ENCODE results near the gene NARF.
A peak's percentile ranks its signal among the peaks of the same experiment; 100 is the strongest.
"Not testable (repeated sequence)": the region's sequence is repeated elsewhere in the genome, so short reads cannot be mapped to it uniquely, and the experiment has no call there.

The NARF gene

DNA sequence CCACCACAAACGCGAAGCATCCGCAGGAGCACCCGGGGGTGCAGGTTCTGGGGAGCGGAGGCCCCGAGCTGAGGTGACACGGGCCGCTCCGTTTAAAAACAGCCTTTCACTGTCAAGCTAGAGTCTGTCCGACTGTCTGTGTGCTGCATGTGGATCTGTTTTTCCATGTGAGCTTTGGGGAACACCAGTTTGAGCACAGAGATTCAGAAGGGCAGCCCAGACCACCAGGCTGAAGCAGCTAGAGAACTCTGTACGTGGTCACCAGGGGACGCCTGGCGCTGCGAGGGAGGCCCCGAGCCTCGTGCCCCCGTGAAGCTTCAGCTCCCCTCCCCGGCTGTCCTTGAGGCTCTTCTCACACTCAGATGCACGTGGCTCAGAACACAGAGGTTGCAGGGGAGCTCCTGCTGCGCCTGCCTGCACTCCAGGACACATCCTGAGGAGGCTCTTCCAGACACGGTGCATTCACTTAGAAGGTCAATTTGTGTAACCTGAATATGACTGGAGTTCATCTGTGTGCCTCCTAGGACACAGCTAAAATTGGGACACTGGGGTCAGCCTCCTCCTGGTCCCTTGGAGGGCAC lies 45.3 kb downstream of the NARF start:
- DNase-seq = no peak

DNA sequence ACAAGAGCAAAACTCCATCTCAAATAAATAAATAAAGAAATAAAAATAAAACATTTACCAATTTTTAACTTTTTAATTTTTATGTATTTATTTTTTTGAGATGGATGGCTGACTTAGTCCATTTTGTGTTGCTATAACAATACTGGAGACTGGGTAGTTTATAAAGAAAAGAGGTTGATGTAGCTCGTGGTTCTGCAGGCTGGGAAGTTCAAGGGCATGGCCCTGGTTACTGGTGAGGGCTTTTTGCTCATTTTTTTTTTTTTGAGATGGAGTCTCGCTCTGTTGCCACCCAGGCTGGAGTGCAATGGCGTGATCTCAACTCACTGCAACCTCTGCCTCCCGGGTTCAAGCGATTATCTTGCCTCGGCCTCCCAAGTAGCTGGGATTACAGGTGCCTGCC lies 46.8 kb downstream of the NARF start:
- no peak for DNase-seq

DNA sequence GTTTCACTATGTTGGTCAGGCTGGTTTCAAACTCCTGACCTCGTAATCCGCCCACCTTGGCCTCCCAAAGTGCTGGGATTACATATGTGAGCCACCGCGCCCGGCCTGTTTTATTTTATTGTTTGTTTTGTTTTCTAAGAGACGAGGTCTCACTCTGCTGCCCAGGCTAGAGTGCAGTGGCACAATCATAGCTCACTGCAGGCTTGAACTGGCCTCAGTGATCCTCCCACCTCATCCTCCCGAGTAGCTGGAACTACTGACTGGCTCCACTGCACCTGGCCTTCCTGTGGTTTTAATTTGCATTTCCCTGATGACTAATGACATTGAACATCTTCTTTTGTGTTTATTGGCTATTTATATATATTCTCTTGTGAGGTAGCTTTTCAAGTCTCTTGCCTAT lies 47.9 kb downstream of the NARF start:
- DNase-seq = not testable (repeated sequence)

DNA sequence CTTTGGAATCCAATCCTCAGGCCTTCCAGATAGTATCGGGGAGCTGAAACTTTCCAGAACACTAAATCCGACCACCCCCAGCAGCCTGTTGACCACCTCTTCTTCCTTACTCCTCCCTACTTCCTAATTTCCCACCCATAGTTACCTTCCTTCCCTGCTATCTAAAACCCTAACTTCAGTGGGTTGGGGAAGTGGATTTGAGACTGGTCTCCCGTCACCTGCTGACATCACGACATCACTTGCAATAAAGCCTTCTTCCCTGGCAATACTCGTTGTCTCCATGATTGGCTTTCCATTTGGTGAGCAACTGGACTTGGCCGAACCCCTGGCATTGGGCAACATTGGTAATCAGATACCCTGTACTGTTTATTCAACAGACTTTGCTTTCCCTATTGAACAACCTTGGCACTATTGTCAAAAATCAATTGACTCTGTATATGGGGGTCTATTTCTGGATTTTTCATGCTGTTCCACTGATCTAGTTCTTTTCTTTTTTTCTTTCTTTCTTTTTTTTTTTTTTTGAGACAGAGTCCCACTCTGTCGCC lies 49.2 kb downstream of the NARF start:
- DNase-seq = no peak

DNA sequence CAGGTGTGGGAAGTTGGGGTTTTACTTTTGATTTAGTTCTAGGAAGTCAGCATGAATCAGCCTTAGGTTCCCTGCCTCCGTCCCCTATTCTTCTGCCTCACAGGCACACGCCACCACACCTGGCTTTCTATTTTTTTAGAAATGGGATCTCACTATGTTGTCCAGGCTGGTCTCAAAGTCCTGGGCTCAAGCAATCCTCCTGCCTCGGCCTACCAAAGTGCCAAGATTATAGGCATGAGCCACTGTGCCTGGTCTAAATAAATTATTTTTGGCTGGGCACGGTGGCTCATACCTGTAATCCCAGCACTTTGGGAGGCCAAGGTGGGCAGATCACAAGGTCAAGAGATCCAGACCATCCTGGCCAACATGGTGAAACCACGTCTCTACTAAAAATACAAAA lies 53.1 kb downstream of the NARF start:
- DNase-seq = not testable (repeated sequence)

DNA sequence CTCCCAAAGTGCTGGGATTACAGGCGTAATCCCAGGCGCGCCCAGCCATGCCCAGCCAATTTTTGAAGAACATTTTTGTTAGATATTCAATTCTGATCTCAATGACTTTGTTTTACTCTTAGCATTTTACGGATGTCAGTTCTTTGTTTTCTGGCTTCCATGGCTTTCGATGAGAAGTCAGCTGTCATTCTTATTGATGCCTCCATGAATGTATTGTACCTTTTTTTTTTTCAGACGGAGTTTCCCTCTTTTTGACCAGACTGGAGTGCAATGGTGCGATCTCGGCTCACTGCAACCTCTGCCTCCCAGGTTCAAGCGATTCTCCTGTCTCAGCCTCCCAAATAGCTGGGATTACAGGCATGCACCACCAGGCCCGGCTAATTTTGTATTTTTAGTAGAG lies 55.3 kb downstream of the NARF start:
- not testable (repeated sequence) for DNase-seq

DNA sequence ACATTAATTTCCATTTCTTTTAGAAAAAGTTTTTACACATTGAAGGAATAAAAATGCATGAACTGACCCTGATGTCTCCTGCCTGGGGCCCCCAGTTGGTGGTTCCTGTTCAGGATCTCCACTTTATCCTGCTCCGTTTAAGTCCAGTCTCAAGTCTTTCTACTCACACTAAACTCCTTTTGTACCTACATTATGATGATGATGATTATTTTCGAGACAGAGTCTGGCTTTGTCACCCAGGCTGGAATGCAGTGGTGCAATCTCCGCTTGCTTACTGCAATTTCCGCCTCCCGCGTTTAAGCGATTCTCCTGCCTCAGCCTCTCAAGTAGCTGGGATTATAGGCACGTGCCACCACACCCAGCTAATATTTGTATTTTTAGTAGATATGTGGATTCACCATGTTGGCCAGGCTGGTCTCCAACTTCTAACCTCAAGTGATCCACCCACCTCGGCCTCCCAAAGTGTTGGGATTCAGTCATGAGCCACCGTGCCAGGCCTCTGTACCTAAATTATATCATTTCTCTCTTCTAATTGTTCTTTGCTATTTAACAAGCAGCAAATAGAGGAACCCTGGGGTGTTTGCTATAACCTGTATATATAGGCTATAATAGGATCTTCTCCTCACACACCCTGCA lies 58.8 kb downstream of the NARF start:
- DNase-seq = no peak

DNA sequence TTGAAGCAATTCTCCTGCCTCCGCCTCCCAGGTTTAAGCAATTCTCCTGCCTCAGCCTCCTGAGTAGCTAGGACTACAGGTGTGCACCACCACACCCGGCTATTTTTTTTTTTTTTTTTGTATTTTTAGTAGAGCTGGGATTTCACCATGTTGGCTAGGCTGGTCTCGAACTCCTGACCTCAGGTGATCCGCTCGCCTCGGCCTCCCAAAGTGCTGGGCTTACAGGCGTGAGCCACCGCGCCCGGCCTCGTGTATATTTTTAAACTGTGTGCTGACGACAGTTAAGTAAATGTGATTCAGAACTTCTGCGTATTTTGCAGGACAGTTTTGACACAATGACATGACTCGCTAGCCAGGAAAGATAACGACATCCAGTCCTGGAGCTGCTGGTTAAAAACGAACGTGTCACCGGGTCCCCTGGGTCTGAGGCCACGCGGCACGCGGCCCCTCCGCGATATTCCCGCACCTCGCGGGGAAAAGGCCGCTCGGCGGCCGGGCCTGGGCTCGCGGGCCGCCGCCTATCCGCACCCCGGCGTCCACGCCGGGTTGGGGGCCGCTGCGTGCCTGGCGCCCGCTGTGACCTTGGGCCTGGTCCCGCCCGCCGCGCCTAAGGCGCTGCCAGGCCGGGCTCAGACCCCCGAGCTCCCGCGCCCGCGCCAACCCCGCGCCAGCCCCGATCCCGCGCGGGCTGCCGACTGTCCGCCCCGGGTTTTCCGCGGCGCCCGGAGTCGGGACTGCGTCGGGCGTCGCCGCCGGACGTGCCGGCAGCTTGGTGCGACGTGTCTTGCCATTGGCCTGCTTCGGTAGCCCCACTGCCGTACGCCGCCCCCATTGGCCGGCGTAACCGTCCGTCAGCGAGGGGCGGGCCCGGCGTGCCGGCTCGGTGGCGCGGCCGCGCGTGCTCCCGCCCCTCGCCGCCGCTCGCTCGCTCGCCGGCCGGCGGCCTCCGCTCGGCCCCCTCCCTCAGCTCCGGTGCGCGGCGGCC lies 60.6 kb downstream of the NARF start, which contains the start of gene FOXK2:
Gene FOXK2 (plus strand): TSS at position 907 of the 985 bp plus-strand sequence. CDS start 157 bp downstream, outside the sequence.
- DNase-seq = peak; percentile 82

DNA sequence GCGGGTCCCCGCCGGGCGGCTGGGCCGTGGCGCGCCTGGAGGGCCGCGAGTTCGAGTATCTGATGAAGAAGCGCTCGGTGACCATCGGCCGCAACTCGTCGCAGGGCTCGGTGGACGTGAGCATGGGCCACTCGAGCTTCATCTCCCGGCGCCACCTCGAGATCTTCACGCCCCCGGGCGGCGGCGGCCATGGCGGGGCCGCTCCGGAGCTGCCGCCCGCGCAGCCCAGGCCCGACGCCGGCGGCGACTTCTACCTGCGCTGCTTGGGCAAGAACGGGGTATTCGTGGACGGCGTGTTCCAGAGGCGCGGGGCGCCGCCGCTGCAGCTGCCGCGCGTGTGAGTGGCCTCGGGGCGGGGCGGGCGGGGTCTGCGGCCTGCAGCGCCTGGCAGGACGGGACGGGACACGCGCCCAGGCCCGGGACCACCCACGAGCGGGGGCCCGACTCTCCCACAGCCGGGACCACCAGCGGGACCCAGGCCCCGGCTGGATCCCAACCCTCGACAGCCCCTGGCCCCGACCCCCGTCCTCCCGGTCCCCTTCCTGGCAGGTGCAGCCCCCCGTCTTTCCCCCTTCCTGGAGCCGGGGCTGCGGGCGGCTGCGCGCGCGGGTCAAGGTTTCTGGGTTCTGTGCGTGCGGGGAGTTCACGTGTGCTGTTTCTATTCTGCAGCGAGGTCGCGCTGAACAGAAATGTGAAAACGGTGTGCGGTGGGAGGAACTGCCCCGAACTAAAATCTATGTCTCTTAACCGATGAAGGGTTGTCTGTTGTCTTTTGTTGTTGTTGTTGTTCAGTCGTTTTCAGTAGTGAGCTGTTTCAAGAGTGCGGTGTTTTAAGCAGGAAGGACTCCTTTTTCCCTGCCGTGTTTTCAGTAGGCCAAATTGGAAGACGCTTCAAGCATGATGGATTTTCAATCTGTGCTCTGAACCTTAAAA lies 61.7 kb downstream of the NARF start:
- no peak for DNase-seq

DNA sequence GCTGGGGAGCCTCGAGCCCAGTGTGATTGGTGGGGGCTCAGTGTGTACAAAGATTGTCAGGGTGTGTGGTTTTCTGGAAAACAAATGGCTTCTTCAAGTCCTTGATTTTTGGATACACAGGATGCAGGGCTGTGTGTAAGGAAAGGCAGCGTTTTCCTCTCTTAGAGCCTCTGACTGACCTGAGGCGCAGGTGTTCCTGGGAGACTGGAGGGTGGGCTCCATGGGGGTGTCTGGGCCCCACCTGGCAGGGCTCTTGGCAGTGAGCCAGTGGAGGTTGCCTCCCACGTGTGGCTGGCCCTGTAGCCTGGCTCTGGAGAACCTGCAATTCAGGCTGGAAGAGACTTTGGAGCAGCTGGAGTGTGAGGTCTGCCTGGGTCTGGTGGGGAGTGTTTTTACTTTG lies 66.0 kb downstream of the NARF start:
- peak; percentile 9 for DNase-seq

DNA sequence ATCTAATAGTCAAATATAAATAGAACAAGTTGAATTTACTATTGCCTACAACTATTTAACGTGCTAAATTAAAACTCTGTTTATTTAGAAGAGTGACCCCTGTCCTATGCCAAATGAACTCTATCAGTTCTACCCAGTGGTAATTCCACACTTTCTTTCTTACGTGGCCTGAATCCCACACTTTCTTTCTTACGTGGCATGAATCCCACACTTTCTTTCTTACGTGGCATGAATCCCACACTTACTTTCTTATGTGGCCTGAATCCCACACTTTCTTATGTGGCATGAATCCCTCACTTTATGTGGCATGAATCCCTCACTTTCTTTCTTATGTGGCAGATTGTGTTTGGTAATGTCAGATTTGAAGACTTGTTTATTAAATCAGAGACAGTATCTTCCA lies 67.2 kb downstream of the NARF start:
- DNase-seq = no peak

DNA sequence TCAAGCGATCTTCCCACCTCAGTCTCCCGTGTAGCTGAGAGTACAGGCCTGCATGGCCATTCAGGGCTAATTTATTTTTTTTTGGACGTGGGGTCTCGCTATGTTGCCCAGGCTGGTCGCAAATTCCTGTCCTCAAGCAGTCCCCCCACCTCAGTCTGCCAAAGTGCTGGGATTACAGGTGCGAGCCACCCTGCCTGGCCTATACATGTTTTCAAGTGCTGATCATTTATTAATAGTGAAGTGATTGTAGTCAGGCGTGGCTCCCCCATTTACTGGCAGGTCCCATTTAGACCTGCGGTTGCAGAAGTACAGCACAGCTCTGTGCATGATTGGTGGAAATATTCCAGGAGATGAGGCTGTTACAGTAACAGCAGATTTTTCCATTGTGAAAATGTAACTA lies 69.4 kb downstream of the NARF start:
- DNase-seq = no peak

DNA sequence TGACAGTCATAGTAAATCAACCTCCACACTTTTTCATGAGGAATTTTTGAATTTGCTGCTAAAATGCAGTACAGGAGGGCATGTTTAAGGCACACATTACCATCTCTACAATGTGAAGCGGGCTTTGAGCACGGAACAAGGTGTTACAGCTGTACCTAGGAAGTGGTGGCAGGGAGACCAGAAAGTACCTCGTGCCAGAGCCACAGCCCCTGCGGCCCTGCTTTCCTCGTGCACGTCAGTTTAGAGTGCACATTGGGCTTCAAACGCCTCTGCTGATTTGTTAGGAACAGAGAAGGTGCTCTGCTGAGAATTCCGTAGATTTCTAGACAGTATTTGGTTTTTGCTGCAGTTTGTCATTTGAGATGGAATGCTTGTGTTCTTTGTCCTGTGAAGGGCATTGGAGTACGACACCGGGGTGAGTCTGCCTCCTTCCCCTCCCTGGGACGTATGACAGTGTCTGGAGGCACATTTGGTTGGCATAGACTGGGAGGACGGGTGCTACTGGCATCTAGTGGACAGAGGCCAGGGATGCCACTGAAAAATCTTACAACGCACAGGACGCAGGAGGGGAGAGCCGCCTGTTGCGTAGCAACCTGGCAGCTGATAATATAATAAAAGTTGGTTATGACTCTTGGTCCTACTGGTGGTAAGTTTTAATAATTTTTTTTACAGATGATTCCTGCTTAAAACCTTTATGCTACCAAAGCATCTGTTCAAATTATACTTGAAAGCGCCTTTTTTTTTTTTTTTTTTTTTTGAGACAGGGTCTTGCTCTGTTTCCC lies 70.1 kb downstream of the NARF start:
- peak; percentile 80 for DNase-seq

DNA sequence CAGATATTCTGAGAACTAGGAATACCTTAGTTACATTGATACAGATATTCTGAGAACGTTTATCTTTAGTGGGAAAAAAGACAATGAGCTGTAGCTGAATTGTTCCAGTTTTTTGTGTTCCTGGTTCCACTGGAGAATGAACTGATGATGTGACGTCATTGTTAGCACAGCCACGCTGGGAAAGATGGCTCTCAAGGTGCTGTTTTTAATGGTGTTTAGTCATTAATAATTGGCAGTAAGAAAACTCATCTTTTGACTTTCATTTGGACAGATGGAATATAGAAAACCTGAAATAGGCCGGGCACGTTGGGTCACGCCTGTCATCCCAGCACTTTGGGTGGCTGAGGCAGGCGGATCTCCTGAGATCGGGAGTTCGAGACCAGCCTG lies 71.4 kb downstream of the NARF start:
- no peak for DNase-seq

DNA sequence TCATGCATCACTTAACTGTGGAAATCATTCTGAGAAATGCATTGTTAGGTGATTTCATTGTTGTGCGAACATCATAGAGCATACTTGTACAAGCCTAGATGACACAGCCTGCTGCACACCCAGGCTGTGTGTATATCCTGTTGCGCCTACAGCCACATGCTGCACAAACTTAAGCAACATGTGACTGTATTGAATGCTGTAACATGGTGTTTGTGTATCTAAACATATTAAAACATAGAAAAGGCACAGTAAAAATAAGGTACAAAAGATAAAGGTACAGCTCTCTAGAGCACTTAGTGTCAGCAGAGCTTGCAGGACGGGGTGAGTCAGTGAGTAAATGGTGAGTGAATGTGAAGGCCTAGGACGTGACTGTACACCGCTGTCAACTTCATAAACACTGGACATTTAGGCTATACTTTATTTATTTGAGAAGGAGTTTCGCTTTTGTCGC lies 72.9 kb downstream of the NARF start:
- no peak for DNase-seq

DNA sequence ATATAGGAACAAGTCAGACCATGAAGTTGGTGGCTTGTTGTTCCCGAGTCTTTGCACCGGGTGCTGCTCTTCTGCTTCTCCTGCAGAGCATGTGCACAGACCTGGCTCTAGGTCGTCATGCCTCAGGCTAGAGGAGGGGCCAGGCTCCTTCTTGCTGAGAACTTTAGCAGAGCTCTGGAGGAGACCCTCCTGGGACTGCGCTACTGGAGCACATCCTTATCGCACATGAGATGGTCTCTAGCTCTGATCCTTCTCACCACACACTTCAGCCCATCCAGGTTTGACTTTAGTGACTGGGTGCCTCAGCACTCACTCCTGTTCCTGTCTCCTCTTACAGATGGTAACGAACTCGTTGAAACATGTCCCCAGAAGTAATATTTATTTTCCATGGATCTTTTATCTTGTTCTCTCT lies 75.9 kb downstream of the NARF start:
- DNase-seq = no peak

DNA sequence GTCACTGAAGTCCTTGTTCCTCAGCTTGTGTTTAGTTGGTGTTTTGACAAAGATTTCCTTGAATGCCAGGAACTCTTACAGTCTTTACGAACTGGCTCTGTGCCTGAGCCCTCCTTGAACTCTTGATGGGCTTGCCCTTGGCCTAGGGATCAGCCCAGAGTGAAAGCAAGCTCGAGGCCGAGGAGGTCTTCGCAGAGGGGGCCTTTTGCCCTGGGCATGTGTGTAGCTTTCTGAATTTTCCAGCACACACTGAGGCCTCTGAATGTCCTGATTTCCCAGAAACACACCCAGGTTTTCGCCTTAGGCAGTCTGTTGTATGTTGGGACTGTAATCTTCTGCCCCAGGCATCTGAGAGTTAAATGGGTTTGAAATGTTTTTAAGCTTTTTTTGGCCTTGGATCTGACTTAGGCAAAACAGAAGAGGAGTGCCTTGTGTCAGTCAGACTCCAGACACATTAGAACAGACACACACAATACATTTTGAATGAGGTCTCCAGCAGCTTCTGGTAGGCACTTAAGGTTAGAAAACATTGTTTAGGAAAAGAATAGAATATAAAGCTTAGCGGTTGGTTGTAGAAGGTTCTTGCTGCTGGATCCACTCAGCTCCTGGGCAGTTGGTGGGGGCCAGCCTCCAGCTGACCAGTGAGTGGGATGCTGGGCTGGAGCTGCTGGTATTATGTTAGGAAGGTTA lies 78.1 kb downstream of the NARF start:
- no peak for DNase-seq

DNA sequence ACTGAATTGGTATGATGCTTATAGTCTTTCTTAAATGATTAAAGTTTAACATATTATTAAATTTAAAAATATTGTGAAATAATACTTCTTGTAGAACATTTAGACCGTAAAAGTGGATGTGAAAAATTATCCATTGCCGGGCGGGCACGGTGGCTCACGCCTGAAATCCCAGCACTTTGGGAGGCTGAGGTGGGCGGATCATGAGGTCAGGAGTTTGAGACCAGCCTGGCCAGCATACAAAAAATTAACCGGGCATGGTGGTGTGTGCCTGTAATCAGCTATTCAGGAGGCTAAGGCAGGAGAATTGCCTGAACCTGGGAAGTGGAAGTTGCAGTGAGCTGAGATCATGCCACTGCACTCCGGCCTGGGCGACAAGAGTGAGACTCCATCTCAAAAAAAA lies 78.7 kb downstream of the NARF start:
- DNase-seq = not testable (repeated sequence)

DNA sequence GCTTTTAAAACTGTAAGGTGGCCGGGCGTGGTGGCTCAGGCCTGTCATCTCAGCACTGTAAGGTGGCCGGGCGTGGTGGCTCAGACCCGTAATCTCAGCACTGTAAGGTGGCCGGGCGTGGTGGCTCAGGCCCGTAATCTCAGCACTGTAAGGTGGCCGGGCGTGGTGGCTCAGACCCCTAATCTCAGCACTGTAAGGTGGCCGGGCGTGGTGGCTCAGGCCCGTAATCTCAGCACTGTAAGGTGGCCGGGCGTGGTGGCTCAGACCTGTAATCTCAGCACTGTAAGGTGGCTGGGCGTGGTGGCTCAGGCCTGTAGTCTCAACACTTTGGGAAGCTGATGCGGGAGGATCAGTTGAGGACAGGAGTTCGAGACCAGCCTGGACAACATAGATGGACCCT lies 80.5 kb downstream of the NARF start:
- not testable (repeated sequence) for DNase-seq
